GM03348 (cell line): Measurements from ENCODE around the gene CLTB.
"Not testable (repeated sequence)": the region's sequence is repeated elsewhere in the genome, so short reads cannot be mapped to it uniquely, and the experiment has no call there.

Source experiments
- DNase-seq: peaks from one replicate; pipeline ENCODE4 v3.0.0; 2012; ENCODE audit warnings: low spot score

Gene CLTB

DNA sequence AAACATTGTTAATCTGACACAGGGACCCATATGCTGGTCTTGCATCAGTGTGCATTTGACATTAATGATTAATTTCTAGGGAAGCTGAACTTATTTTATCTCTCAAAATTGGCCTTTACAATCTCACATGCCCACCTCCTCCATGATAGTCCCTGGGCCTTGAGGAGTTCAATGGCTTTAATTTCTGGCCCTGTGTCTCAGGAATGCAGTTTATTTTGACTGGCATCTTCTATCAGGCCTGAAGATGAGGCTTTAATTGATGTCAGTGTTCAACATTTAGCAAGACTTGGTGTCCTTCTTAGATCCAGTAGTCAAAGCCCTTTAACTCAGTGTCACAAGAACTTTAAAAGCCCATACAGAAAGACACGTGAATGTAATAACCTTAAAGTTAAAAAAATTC, 10.5 kb upstream of the CLTB start:
- no peak for DNase-seq

DNA sequence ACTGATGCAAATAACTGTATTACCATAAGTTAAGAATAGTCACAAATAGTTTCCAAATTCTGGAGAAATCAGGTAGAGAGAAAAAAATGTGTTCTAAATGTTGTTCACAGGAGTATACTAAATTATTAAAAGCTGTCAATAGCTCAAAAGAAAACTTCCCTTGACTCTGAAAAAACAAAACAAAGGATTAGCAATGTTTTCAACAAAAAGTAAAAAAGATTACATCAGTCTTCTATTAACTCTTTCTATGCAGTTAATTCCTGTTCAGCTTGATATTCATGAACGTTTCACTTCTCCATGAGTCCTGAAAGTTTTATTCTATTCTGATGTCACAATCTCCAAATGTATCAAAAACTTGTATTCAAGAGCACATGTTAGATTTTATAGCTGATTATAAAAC, 9.5 kb upstream of the CLTB start:
- no peak for DNase-seq

- no peak for DNase-seq
Observed at GRCh38 chr5:176425138-176425537, 8.8 kb upstream of the CLTB start.

DNA sequence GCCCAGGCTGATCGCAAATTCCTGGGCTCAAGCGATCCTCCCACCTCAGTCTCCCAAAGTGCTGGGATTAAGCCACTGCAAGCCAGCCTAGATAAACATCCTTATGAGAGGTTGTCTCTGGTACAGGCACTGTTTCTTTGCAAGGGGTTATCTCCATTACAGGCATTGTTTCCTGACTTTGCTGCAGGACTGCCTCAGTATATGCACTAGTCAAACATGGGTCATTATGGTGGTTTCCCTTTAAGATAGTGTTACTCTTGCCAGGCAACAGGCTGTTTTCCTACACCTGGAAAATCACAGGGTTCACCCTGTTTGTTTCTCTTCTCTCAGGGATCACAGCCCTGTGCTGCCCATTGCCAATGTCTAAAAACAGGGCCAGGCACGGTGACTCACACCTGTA, 7.8 kb upstream of the CLTB start:
- no peak for DNase-seq

DNA sequence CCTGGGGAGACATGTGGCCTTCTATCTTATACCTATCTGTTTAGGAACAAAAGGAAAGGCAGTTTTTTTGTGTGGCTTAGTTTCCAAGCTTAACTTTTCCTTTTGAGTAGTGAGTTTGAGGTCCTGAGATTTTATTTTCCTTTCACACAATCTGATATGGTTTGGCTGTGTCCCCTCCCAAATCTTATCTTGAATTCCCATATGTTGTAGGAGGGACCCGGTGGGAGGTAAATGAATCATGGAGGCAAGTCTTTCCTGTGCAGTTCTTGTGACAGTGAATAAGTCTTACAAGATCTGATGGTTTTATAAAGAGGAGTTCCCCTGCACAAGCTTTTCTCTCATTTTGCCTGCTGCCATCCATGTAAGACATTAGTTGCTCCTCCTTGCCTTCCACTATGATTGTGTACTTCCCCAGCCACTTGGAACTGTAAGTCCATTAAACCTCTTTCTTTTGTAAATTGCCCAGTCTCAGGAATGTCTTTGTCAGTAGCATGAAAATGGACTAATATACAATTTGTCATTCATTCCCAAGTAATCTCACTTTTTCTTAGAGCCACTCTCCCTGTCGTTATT, 4.7 kb upstream of the CLTB start:
- DNase-seq: no peak

- no peak for DNase-seq
Observed at GRCh38 chr5:176420086-176420485, 3.7 kb upstream of the CLTB start.

- DNase-seq: no peak
Observed at GRCh38 chr5:176418251-176418650, 1.9 kb upstream of the CLTB start.

DNA sequence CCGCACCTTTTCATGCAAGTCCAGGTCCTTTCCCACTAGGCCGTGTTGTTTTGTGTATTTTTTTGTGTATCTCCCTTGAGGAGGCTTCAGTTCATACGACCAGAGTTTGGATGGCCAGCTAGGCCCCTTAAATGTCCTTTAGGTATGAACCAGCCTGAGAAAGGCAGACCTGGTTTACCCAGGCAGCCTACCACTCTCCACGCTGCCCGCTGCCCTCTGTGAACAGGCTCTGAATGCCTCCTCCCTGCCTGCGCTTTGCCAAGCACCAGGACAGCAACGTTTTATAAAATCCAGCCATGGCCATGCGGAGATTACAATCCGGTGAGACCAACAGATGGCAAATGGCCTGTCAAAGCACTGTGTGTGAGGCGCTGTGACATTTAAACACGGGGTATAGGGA, 626 bp upstream of the CLTB start:
- DNase-seq: no peak

DNA sequence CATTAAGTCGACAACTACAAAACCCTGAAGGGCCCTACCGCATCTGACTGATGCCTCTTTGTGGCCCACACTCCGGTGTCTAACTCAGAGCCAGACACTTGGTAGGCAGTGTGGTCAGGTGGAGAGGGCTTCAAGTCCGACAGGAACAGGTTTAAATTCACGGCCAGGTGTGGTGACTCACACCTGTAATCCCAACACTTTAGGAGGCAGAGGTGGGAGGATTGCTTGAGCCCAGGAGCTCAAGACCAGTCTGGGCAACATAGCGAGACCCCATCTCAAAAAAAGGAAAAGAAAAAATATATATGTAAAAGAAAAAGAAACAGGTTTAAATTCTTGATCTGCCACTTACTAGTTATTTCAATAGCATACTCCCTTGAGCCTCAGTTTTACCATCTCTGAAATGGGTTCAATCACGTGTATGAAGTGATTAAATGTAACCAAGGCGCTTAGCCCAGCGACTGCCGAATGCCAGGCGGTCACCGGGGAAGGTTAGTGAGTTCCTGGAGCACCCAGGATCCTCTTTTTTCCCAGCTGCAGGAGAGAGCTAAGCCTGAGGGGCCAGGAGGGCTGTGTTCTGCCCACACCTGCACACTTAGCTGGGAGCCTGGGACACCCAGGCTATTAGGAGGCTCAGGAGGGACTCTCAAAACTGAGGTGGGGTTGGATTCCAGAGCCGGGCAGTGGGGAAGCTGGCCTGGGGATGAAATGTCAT, 943 bp downstream of the CLTB start:
- no peak for DNase-seq

DNA sequence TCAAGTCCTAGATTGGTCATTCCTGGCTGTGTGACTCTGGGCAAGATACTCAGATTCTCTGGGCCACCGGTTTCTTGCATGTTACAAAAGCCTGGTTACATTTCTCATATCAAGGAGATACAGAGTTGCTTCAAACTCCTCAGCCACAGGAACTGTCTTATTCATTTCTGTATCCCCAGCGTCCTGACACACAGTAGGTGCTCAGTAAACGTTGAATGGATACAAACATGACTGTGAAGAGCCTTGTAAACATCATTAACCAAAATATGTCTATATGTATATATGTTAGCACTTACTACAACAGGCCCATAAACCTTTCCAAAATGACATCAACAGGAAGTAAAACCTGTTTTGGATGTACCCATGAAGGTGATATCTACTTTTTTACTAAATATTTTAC, 1.6 kb downstream of the CLTB start:
- DNase-seq: peak; percentile 3

DNA sequence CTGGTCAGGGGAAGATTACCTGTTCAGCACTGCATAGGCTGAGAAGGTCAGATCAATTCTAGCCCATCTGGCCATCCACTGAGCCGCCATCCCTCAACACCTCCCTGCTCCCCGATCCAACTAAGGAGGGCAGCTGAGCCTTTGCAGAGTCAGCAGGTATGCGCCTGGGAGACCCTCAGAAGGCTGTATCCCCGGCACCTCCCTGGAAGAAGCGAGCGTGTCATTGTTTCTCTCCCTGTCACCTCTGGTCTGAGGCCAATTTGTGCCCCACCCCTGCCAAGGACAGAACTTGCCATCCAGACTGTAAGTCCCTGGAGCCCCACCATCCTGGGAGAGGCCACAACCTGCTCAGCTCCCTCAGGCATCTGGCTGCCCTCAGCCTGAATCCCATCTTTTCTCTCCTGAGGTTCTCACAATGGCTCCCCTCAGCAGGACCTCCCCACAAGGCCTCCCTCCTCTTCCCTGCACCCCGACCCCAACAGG, 2.6 kb downstream of the CLTB start:
- peak; percentile 4 for DNase-seq

GRCh38 chr5:176413255-176413565, 3.1 kb downstream of the CLTB start:
- peak; percentile 64 for DNase-seq

- DNase-seq: no peak
Observed at GRCh38 chr5:176412517-176413254, 3.7 kb downstream of the CLTB start.

- peak; percentile 4 for DNase-seq
Observed at GRCh38 chr5:176410486-176411180, 5.7 kb downstream of the CLTB start.

- DNase-seq: no peak
Observed at GRCh38 chr5:176409765-176410164, 6.6 kb downstream of the CLTB start.

DNA sequence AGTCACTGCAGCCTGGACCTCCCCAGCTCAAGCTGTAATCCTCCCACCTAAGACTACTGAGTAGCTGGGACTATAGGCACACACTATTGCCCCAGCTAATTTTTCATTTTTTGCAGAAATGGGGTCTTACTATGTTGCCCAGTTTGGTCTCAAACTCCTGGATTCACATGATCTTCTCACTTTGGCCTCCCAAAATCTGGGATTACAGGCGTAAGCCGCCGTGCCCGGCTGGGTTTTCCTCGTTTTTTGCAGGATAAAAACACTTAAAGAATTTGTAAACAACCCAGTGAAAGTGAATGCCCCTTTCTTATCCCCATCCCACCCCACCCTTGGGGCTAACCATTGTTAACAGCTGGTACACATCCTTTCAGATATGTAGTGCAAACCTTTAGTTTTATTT, 7.7 kb downstream of the CLTB start:
- DNase-seq: no peak

GRCh38 chr5:176408252-176408573, 8.1 kb downstream of the CLTB start:
- not testable (repeated sequence) for DNase-seq

- DNase-seq: peak; percentile 32
Observed at GRCh38 chr5:176407456-176408251, 8.7 kb downstream of the CLTB start.

GRCh38 chr5:176406436-176407052, 9.8 kb downstream of the CLTB start:
- no peak for DNase-seq

- DNase-seq: no peak
Observed at GRCh38 chr5:176405656-176406435, 10.5 kb downstream of the CLTB start.
